ENCODE data around the gene GRIK4.

DNA sequence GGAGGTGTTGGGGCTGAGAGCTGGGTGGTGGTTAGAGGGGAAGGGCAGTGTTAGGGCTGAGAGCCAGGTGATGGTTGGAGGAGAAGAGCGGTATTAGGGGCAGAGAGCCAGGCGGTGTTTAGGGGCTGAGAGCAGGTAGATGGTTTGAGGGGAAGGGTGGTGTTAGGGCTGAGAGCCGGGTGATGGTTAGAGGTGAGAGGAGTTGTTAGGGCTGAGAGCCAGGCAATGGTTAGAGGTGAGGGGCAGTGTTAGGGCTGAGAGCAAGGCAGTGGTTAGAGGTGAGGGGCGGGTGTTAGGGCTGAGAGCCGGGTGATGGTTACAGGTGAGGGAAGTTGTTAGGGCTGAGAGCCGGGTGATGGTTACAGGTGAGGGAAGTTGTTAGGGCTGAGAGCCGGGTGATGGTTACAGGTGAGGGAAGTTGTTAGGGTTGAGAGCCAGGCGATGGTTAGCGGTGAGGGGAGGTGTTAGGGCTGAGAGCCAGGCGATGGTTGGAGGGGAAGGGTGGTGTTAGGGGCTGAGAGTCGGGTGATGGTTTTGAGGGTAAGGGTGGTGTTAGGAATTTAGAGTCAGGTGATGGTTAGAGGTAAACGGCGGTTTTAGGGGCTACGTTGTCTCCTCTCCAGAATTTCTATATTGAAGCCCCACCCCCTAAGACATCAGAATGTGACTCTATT is 282.4 kb downstream of the GRIK4 start:
- TF ChIP-seq, protein P1, sequence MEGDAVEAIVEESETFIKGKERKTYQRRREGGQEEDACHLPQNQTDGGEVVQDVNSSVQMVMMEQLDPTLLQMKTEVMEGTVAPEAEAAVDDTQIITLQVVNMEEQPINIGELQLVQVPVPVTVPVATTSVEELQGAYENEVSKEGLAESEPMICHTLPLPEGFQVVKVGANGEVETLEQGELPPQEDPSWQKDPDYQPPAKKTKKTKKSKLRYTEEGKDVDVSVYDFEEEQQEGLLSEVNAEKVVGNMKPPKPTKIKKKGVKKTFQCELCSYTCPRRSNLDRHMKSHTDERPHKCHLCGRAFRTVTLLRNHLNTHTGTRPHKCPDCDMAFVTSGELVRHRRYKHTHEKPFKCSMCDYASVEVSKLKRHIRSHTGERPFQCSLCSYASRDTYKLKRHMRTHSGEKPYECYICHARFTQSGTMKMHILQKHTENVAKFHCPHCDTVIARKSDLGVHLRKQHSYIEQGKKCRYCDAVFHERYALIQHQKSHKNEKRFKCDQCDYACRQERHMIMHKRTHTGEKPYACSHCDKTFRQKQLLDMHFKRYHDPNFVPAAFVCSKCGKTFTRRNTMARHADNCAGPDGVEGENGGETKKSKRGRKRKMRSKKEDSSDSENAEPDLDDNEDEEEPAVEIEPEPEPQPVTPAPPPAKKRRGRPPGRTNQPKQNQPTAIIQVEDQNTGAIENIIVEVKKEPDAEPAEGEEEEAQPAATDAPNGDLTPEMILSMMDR (IDR thresholded peaks at IDR 0.05; ENCODE audit: insufficient read depth, low read depth, low read length): no peak
- TF ChIP-seq EZH2 (IDR thresholded peaks at IDR 0.05; ENCODE audit: insufficient read depth, low read length): no peak
